Activated gamma-delta T cell treated with Interleukin-2 at 50 U/mL for 16 hours (primary cell): ENCODE measurements around the gene STIMATE.

Experiments used
- DNase-seq: peaks from one replicate; pipeline ENCODE4 v3.0.0-alpha.2; 2020

The STIMATE gene

DNA sequence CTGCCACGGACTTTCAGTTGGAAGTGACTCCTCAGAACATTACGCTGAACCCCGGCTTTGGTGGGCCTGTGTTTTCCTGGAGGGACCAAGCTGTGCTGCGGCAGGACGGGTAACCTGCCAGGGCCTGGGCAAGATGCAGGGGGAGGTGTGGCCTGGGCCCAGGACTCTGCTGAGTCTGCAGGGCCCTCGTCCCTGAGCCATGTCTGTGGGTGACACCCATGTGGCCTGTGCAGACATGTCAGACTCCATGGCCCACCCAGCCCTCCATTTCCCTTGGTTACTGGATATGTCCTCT is 107.7 kb downstream of the STIMATE start:
- DNase-seq, result no peak

DNA sequence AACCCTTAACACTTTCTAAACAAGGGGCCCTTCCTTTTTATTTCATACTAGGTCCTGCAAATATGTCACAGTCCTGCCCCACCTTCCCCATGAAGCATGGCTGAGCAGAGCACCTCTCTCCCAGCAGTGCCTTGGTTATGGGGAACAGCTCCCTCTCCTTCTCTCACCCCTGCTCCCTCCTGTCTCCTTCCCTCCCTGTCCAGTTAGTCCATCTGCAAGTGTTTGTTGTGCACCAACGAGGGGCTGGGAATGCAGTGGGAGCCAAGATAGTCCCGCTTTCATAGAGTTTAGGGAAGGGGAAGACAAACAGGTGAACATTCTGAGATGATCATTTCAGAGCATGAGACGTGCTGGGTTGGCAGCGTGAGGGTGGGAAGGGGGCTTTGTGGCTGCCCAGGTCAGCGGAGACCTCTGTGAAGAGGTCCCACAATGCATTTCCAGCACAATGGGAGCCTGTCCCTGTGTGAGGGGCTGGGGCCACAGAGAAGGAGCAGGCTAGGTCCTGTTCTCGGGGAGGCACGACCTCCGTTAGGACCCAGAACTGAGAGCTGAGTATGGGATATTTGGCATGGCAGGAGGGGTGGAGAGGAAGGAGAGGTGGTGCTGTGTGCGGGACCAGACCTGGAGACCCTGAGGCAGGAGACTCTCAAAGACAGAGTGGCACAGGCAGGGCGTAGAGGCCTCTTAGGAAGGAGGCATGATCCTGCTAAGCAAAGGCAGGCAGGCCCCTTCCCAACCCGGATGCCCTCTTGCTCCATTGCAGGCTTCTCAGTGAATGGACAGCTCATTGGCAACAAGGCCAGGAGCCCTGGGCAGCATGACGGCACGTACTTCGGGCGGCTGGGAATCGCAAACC is 108.2 kb downstream of the STIMATE start:
- no peak for DNase-seq

DNA sequence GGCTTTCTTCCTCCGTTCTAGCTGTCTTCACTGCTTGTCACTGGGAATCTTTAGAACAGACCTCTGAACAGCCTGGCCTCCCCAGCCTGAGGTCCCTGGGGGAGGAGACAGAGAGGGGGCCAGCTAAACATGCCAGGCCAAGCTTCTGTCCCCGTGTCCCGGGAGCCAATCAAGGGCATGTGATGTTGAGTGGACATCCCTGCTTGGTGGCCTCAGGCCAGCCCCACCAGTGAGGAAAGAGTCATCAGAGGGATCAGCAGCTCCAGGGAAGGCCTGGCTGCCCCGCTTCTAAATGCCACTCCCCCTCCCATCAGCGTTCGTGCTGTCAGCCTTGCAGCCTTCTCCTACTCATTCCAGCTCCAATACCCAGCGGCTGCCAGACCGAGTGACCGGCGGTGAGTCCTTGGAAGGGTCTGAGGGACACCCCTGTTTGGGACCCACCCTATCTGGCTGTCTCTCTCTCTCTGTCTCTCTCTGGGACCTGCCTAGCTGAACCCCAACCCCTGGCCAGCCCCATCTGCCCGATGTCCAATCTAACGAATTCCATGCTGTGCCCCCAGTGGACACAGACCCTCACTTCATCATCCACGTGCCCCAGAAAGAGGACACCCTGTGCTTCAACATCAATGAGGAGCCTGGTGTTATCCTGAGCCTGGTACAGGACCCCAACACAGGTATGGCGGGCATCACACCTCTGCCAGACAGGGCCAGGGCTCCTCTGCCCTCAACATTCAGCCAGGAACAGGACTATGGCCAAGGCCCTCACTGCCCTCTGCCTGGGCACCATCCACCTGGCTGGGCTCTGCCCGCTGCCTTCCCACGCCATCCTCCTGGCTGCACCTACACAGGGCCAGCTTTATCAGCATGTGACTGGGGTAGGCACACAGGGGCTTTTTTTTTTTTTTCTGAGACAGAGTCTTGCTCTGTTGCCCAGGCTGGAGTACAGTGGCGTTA is 109.4 kb downstream of the STIMATE start:
- DNase-seq, result no peak

DNA sequence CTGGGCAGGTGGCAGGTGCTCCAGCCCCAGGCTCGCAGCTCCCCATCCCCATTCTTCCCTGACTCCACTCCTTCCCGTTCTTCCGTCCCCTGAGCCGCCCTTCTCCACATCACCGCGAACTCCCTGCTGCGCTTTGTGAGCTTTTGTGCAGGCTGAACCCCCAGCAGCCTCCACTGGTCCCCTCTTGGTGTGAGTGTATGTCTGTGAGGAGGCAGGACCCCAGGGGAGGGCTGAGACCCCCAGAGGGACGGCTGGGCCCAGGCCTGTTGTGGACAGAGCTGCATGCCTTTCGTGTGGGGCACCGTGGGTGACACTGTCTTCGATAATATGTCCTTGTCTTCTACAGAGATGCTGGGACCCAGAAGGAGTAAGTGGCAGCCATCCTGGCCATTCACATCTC is 110.1 kb downstream of the STIMATE start:
- DNase-seq, result no peak
